GM18951 (cell line): ENCODE measurements around the gene C3orf20.

Source experiments
- POLR2A ChIP-seq: IDR thresholded peaks from 4 replicates; pipeline ENCODE4 v1.6.1; 2011; ENCODE audit warnings: mild to moderate bottlenecking; ENCODE audit not compliant: insufficient read length, insufficient read depth; ENCODE audit errors: extremely low read depth
- in situ Hi-C: fragments of 300-500 bp; cut with MboI; formaldehyde crosslinking; loops from one replicate; pipeline ENCODE4 v1.12.0; 2022; ENCODE audit warnings: low sequenced_read_pairs, mixed read lengths, inconsistent platforms; ENCODE audit not compliant: unreplicated experiment

The C3orf20 gene

DNA sequence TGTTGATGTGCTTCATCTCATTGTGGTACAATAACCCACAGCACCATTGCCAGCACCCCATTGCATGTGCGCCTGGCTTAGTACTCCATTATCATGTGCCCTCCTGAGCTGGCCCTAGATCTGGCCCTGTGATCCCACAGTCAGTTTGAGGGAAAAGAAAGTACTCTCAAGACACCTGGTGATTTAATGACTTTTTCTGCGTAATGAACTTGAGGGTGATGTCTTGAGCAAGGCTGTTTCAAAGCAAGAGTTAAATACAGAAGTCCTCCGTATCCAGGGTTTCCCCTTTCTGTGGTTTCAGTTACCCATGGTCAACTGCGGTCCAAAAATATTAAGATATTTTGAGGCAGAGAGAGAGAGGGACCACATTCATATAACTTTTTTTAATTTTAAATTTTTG, 16.3 kb downstream of the C3orf20 start:
- in situ Hi-C loops, result no loop called here
- TF ChIP-seq POLR2A, result no peak

DNA sequence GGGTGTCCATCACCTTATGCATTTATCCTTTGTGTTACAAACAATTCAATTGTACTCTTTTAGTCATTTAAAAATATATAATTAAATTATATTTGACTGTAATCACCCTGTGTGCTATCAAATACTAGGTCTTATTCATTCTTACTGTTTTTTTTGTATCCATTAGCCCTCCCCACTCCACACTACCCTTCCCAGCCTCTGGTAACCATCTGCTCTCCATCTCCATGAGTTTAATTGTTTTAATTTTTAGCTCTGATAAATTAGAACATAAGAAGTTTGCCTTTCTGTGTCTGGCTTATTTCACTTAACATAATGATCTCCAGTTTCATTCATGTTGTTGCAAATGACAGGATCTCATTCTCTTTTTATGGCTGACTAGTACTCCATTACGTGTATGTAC, 16.8 kb downstream of the C3orf20 start:
- no peak for TF ChIP-seq POLR2A
- in situ Hi-C loops, result no loop called here

DNA sequence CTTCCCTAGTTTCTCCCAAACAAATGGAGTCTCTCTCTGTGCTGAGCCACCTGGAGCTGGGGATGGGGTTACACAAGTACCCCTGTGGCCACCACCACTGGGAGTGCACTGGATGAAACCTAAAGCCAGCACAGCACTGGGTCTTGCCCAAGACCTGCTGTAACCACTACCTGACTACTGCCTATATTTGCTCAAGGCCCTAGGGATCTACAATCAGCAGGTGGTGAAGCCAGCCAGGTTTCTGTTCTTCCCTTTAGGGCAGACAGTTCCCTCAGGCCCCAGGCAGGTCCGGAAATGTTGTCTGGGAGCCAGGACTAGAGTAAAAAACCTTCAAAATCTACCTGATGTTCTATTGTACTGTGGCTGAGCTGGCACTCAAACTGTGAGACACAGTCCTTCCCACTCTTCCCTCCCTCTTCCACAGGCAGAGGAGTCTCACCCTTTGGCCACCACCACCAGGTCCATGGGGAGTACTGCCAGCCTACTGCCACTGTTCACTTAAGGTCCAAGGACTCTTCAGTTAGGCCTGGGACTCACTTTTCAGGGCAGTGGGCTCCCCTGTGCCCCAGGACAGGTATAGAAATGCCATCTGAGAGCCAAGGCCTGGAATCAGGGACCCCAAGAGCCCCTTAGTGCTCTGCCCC, 23.8 kb downstream of the C3orf20 start:
- in situ Hi-C loops, result no loop called here

DNA sequence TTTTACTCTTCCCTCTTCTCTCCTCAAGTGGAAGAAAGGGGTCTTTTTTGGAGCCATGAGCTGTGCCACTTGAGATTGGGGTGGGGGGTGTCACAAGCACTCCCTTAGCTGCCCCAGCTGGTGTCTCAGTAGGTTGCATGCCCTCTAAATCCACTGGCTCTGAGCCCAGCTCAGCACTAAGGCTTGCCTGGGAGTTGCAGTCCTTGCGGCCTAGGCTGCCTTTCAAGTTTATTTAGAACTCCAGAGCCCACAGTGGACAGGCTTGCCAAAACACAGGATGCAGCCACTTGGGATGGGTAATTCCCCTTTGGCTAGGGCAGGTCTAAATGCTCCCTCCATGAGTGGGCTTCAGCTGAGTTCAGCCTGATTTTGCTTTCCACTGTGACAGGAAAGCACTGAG, 24.7 kb downstream of the C3orf20 start:
- no peak for TF ChIP-seq POLR2A
- in situ Hi-C loops, result no loop called here

More for the DNA sequence above, 23.8 kb downstream of the C3orf20 start:
- no peak for TF ChIP-seq POLR2A

DNA sequence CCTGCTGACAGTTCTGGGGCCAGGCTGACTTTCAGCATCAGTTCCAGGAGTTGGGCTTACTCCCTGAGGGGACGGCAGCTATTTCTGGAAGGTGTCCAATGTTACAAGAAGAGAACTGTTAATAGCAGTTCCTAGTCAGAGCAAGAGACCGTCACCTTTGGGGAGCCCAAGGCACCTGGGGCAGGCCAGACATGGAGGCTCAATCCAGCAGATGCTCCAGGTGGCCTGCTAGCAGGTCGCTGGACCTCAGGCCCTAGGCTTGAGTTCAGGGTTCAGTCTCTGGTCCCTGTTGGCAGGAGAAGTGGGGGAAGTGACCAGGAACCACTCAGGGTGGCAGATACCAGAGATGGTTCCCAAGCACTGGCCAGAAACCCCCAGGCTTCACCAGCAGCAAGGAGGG, 25.9 kb downstream of the C3orf20 start:
- TF ChIP-seq POLR2A, result no peak
- in situ Hi-C loops, result no loop called here

DNA sequence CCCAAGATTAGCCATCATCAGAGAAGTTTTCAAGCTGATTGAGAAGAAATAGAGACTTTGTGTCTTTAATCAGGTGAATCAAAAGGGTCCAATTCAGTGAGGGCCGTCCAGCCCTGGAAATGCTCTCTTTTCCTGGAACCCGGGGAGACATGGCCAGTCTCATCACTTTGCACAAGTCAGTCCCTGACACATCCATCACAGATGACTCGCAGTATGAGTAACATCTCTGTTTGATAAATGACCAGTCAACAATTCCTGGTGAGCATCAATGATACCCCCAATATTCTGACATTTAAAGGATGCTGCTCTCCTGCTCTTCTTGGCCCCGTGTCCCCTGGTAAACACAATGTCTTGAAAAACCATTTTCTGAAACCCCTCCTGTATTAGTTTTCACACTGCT, 26.7 kb downstream of the C3orf20 start:
- in situ Hi-C loops, result no loop called here
- TF ChIP-seq POLR2A, result no peak

DNA sequence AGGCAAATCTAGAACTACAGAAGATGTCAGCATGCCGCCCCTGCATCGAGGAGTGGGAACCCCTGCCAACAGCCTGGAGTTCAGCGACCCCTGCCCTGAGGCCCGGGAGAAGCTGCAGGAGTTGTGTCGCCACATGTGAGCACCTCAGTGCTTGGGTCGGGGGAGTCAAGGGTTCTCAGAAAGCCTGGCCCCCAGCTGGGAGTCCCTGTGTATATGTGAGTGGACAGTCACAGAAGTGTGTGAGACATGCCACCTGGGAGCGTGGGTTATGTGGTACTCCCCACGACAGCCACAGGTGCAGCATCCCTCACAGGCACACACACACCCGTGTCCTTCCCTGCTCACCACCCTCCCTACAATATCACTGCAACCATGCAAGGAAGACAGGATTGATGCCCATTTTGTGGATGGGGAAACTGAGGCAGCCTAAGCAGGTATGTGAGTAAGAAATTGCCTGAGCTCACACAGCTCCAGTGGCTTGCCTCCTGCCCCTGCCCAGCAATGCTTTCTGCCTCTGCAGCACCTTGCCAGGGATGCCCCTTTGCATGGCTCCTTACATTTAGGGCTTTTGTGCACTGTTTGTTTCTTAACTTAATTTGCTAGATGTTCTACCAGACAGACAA, 28.3 kb downstream of the C3orf20 start:
- TF ChIP-seq POLR2A, result no peak
- in situ Hi-C loops, result no loop called here

DNA sequence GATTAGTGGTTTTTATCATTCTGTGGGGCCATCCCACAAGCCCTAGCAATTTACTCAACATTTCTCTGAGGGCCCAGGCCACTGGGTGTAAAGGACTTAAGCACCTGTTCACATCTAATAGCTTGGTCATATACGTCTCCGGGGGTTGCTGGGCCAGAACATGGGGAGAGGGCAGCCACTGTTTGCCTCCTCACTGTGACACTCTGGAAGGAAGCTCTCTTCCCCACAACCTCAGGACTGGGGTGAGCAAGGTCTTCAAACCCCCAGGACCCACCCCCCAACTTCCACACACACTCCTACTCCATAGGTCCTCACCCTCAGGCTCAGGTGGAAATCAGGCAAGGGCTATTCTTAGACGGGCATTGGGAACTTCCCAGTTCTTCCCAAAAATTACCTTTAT, 28.9 kb downstream of the C3orf20 start:
- TF ChIP-seq POLR2A, result no peak
- in situ Hi-C loops, result no loop called here

DNA sequence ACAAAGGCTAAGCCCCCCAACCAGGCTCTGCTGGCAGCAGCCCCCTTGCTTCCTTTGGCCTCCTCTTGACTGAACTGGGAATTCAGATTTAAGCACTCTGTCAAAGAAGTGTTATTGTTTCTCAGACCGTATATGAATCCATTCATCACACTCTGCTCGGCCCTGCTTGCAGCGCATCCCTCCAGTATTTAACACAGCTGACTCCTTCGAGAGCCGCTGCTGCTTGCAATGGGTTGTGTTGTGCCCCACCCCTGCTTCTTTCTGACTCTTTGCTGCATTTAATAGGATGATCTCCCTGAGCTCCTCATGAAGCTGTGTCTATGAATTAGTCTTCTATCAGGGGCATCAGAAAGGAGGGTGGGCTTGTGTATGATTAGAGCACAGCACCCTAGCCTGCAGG, 31.2 kb downstream of the C3orf20 start:
- no peak for TF ChIP-seq POLR2A
- in situ Hi-C loops, result no loop called here

DNA sequence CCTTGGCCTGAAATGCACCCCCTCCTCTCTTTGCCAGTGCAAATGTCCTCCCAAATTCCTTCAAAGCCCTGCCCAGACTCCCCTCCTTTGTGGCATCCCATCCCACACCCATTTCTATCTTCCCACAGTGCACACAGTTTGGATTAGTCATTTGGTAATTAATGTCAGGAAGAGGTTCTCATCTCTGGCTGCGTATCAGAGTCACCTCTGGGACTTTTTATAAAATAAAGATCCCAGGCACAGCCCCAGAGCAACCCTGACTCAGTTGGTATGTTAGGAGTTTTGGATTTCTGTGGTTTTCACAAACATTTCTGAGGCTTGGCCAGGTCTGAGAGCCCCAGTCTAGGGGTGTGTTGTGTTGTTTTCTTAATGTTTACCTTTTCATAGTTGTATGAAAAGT, 41.6 kb downstream of the C3orf20 start:
- in situ Hi-C loops, result no loop called here
- no peak for TF ChIP-seq POLR2A

DNA sequence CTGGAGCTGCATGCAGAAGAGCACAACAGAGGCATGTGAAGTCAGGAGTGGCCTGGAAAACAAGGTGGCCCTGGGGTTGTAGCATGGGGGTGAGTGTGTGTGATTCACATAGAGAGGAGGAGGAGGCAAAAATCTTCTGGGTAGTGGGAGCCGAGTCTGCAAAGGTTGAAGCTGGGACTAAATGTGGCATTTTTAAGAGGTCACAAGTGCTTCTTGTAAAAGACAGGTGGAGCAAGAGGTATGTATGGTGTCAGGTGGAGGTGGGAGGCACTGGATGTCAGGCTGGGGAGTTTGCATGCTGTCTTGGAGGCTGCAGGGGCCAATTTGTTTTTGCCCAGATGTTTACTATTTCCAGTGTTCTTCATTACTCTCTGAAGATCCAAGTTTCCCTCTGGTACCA, 42.4 kb downstream of the C3orf20 start:
- no peak for TF ChIP-seq POLR2A
- in situ Hi-C loops, result no loop called here

DNA sequence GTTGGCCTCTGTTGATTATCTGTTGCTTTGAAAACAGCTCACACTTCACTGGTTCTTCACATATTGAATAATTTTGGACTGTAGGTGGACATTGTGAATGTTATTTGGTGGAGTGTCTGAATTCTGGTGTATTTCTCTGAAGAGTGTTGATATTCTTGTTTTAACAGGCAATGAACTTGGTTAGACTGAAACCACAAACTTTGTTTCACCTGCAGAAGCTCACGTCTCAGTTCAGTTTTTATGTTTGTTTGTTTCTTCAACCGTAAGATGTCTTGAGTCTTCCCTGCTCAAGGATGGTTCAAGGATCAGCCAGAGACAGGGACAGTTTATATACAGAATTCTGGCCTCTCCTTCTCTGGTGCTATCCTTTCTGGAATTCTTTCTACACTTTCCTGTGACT, 43.6 kb downstream of the C3orf20 start:
- no peak for TF ChIP-seq POLR2A
- in situ Hi-C loops, result no loop called here

DNA sequence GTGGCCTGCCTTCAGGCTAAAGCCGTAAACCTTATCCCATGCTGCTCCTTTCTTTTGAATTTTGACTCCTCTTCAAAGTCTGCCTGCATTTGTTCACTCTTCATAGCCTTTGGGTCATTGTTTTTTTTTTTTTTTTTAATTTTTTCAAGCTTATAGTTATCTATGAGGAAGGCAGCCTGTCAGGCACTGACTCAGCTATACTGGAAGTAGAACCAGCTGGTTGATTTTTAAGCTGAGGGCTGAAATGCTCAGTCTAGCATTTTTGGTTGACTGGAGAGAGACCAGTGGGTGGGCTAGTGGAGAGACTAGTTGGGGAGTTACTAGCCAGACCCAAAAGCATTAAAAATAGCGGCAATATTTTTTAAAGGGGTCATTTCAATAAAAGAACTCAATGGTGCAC, 44.1 kb downstream of the C3orf20 start:
- in situ Hi-C loops, result no loop called here
- no peak for TF ChIP-seq POLR2A

DNA sequence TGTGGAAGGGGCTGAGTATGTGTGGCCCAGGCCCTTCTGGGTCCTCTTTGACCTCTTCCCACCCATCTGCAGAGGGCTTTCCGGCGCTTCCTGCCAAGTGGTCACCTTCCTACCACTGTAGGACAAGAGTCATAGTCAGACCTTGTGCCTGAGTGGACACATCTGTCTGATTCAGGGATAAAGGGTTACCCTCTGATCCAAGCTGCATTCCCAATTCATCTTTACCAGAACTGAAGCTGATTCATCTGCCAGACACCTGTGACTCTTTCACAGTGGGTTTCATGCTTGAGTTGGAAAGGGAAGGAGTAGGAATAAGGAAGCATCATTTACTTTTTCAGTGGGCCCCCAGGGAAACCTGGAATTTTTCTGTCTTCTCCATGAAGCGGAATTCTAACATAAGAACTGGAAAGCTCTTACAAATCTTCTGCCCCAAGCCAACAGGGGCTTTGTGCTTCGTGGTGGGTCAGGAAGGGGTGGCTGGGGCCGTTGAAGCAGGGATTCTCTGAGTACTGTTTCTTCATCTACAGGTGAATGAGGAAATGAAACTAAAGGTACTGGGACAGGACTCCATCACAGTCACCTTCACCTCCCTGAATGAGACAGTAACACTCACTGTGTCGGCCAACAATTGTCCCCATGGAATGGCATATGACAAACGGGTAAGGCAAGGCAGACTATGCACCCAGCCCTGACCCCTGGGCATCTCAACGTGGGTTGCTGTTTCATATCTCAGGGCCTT, 46.4 kb downstream of the C3orf20 start:
- in situ Hi-C loops, result no loop called here
- no peak for TF ChIP-seq POLR2A
